Stimulated activated CD4-positive, alpha-beta T cell treated with anti-CD3 and anti-CD28 coated beads, Interleukin-15, amount 100 ng/mL, for 24 hours (primary cell): ENCODE data around the gene MUC5AC.
"Not testable (repeated sequence)": the region's sequence is repeated elsewhere in the genome, so short reads cannot be mapped to it uniquely, and the experiment has no call there.

Source experiments
- DNase-seq: peaks from one replicate; pipeline ENCODE4 v3.0.0-alpha.2; 2020

The MUC5AC gene

GRCh38 chr11:1199241-1199750 is 41.5 kb downstream of the MUC5AC start:
- peak; percentile 1 for DNase-seq

- DNase-seq = peak; percentile 0
Measured at GRCh38 chr11:1199751-1200610, 42.2 kb downstream of the MUC5AC start.

GRCh38 chr11:1200611-1201191 is 42.9 kb downstream of the MUC5AC start:
- DNase-seq = peak; percentile 0

- DNase-seq = no peak
Measured at GRCh38 chr11:1201395-1202153, 43.8 kb downstream of the MUC5AC start.

- DNase-seq = peak; percentile 17
Measured at GRCh38 chr11:1202154-1202775, 44.5 kb downstream of the MUC5AC start.

GRCh38 chr11:1202776-1203504 is 45.2 kb downstream of the MUC5AC start:
- peak; percentile 75 for DNase-seq

GRCh38 chr11:1203505-1204271 is 45.9 kb downstream of the MUC5AC start:
- peak; percentile 2 for DNase-seq

GRCh38 chr11:1204381-1205101 is 46.8 kb downstream of the MUC5AC start:
- DNase-seq = no peak

- DNase-seq = peak; percentile 0
Measured at GRCh38 chr11:1205121-1205986, 47.6 kb downstream of the MUC5AC start.

GRCh38 chr11:1205987-1206331 is 48.2 kb downstream of the MUC5AC start:
- no peak for DNase-seq

GRCh38 chr11:1206391-1207271 is 48.9 kb downstream of the MUC5AC start:
- DNase-seq = no peak

GRCh38 chr11:1207401-1208143 is 49.8 kb downstream of the MUC5AC start:
- DNase-seq = no peak

- no peak for DNase-seq
Measured at GRCh38 chr11:1208144-1208393, 50.3 kb downstream of the MUC5AC start.

GRCh38 chr11:1208394-1209261 is 50.9 kb downstream of the MUC5AC start:
- DNase-seq = no peak

- DNase-seq = no peak
Measured at GRCh38 chr11:1209371-1210057, 51.8 kb downstream of the MUC5AC start.

- DNase-seq = no peak
Measured at GRCh38 chr11:1211838-1212237, 54.1 kb downstream of the MUC5AC start.

GRCh38 chr11:1215826-1216225 is 58.1 kb downstream of the MUC5AC start:
- DNase-seq = not testable (repeated sequence)
